HAP-1 (cell line): ENCODE measurements around the gene SINHCAF.
"Not testable (repeated sequence)": the region's sequence is repeated elsewhere in the genome, so short reads cannot be mapped to it uniquely, and the experiment has no call there.

Experiments
- DNase-seq, 2 experiments: peaks; one replicate each; pipeline ENCODE4 v3.0.0-alpha.2; 2016 to 2020; ENCODE audit warnings: low spot score in 2 of 2
- H3K27me3 ChIP-seq: fragments of 250-450 bp; sonication (Bioruptor Pico); 2 replicates; pipeline ENCODE4 v1.5.1; 2020; ENCODE audit warnings: low read depth, mild to moderate bottlenecking, moderate library complexity
- H3K36me3 ChIP-seq: fragments of 250-450 bp; sonication (Bioruptor Pico); replicated peaks from 2 replicates; pipeline ENCODE4 v1.5.1; 2020; ENCODE audit warnings: mild to moderate bottlenecking
- H3K4me1 ChIP-seq: fragments of 250-450 bp; sonication (Bioruptor Pico); 2 replicates; pipeline ENCODE4 v1.5.1; 2020; ENCODE audit warnings: mild to moderate bottlenecking
- H3K4me3 ChIP-seq: fragments of 250-450 bp; sonication (Bioruptor Pico); 2 replicates; pipeline ENCODE4 v1.5.1; 2020; ENCODE audit warnings: mild to moderate bottlenecking, moderate library complexity
- H3K9me3 ChIP-seq: fragments of 250-450 bp; sonication (Bioruptor Pico); 2 replicates; pipeline ENCODE4 v1.5.1; 2020; ENCODE audit warnings: mild to moderate bottlenecking, moderate library complexity
- in situ Hi-C: fragments of 300-500 bp; cut with MboI; formaldehyde crosslinking; loops from 3 replicates; pipeline ENCODE4 v1.14.3; 2020; ENCODE audit warnings: low sequenced_read_pairs, inconsistent platforms, mixed read lengths

SINHCAF gene

DNA sequence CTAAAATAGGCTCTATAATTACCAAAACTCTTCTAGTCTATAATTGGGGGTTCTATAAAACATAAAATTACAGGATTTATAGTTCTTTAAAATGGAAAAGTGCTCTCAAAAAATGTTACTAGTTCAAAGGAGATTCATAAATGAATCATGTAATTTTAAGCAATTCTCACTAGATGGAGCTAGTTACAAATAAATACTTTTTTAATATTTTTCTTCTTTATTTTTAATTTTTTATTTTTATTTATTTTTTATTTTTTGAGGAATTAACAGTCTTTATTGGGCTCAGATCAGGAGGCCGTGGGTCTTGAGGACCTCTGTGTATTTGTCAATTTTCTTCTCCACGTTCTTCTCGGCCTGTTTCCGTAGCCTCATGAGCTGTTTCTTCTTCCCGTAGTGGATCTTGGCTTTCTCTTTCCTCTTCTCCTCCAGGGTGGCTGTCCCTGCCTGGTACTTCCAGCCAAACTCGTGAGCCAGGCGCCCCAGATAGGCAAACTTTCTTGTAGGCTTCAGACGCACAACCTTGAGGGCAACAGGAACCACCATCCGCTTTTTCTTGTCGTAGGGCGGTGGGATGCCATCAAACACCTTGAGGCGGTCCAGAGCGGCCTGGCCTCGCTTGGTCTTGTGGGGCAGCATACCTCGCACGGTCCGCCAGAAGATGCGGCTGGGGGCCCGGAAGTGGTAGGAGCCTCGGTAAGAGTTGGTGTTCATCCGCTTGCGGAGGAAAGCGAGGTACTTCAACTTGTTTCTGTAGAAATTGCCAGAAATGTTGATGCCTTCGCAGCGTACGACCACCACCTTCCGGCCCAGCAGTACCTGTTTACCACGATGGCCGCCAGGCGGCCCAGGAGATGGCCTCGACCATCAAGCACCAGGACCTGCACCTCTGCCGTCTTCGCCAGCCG, 74.0 kb downstream of the SINHCAF start:
- H3K36me3 ChIP-seq, H3K4me1 ChIP-seq, H3K27me3 ChIP-seq, H3K4me3 ChIP-seq, H3K9me3 ChIP-seq, in situ Hi-C loops, DNase-seq: not testable (repeated sequence)

DNA sequence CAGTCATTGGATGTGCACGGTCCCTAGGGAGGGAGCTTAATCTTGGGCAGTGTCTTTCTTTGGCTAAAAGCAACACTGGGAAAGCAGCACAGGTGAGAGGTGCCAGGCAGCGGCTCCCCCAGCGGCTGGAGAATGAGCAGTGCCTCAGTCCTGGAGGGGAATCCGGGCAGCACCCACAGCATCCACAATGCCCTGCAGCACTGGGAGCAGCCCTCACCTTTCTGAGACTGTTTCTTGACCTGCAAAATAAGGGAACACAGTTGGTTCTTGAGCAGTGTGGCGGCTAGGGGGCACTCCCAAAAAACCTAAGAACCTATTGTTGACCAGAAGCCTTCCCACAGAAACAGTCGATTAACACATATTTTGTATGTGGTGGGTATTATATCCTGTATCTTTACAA, 75.8 kb downstream of the SINHCAF start:
- no peaks in the 10 kb centered on the region for H3K9me3 ChIP-seq
- 0 out of 2 replicates have a peak, but pooled peaks cover 3% of the 10 kb centered on the region for H3K27me3 ChIP-seq
- no peaks in the 10 kb centered on the region for H3K36me3 ChIP-seq
- DNase-seq, result no peak
- no peak overlapping the region for H3K4me3 ChIP-seq
- H3K4me1 ChIP-seq, result no peaks in the 10 kb centered on the region
- in situ Hi-C loops, result no loop called here

DNA sequence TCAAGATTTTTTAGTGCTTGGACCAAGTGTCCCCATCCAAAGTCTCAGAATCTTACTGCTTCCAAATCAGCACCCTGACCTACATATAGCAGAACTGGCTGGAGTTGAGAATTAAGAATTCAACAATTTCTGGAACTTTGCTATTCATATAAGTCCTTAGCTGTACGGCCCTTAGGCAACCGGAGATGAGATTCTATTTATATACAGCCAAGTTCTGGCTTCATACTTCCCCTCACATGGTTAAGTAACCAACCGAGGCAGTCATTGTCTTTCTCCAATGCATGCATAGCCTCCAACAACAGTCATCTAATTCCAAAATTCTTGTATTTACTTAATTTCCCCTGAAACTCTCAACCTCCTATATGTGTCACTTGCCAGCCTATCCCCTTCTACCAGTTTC, 76.6 kb downstream of the SINHCAF start:
- H3K4me3 ChIP-seq, result no peak overlapping the region
- DNase-seq, result no peak
- in situ Hi-C loops, result no loop called here
- H3K4me1 ChIP-seq, result no peaks in the 10 kb centered on the region
- no peaks in the 10 kb centered on the region for H3K36me3 ChIP-seq
- no peaks in the 10 kb centered on the region for H3K9me3 ChIP-seq
- 0 out of 2 replicates have a peak, but pooled peaks cover 3% of the 10 kb centered on the region for H3K27me3 ChIP-seq

DNA sequence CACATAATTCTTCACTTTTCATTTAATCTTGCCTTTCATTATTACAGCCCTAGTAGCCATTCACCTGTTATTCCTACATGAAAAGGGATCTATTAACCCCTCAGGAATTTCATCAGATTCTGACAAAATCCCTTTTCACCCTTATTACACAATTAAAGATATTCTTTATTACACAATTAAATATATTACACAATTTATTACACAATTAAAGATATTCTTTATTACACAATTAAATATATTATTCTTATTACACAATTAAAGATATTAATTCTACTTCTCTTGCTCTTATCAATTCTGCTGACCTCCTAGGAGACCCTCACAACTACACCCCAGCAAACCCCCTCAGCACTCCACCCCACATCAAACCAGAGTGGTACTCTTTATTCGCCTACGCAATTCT, 77.1 kb downstream of the SINHCAF start:
- in situ Hi-C loops, result no loop called here
- Histone ChIP-seq H3K36me3 (no peaks in the 10 kb centered on the region), H3K4me1 (no peaks in the 10 kb centered on the region), H3K27me3 (0 out of 2 replicates have a peak, but pooled peaks cover 3% of the 10 kb centered on the region), H3K9me3 (no peaks in the 10 kb centered on the region), H3K4me3 (no peak overlapping the region)
- no peak for DNase-seq

DNA sequence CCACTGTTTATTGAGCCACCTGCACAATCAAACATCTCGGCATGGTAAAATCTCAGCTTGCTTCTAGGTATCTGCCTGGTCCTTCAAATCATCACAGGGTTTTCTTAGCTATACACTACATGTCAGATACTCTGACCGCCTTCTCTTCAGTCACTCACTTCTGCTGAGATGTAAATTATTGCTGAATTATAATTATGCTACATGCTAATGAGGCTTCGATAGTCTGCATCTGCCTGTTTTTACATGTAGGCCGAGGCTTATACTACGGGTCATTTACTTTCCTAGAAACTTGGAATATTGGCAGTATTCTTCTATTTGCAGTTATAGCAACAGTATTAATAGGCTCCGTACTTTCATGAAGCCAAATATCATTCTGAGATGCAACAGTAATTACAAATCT, 77.6 kb downstream of the SINHCAF start:
- no peak for DNase-seq
- no peaks in the 10 kb centered on the region for H3K36me3 ChIP-seq
- in situ Hi-C loops, result no loop called here
- no peaks in the 10 kb centered on the region for H3K4me1 ChIP-seq
- no peaks in the 10 kb centered on the region for H3K9me3 ChIP-seq
- no peak overlapping the region for H3K4me3 ChIP-seq
- H3K27me3 ChIP-seq, result 0 out of 2 replicates have a peak, but pooled peaks cover 3% of the 10 kb centered on the region

DNA sequence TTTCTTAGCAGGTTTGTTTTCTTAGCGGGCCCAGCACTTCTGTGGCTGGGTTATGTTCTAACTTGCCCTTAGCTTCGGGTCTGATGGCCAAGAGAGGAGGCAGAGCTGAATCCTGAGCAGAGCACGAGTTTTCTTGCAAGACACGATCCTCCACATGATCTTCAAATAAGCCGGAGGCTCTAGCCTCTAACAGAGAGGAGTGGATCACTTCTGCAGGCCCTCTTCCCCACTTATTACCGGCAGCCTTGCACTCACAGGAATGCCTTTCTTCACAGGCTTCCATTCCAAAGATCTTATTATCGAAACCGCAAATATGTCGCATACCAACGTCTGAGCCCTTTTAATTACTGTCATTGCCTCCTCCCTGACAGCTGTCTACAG, 79.5 kb downstream of the SINHCAF start:
- Histone ChIP-seq H3K27me3 (0 out of 2 replicates have a peak, but pooled peaks cover 3% of the 10 kb centered on the region), H3K4me1 (no peaks in the 10 kb centered on the region), H3K36me3 (no peaks in the 10 kb centered on the region), H3K4me3 (no peak overlapping the region), H3K9me3 (no peaks in the 10 kb centered on the region)
- in situ Hi-C loops, result no loop called here
- peak in 1 of 2 experiments; percentile 23 for DNase-seq

DNA sequence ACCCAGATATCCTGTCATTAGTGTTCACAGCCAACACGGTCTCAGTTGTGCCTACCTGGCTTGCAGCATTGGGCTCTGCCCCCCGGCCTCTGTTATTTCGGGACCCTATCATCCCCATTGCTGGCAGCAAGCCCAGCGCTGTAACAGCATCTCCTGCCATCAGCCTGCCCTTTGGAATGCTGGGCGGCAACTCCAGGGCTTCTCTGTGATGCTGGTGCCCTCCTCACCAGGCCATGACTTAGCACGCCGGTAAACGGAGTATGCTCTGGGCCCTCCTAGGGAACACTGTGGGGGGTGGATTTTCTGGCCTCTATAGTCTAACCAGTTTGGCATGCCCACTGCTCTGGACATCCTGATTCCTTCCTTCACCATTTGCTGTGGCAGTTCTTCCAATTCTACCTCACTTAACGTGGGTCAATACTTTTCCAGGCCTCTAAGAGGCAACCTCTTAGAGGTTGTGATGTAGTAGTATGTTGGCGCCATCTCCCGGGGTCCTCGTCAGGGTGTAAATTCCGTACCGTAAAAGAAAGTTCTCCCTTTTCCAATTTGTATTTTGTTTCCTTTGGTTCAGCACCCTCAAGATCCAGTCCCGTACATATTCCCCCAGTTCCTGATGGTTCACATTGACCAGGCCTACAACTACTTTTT, 80.0 kb downstream of the SINHCAF start:
- H3K27me3 ChIP-seq, result no peaks in the 10 kb centered on the region
- H3K4me1 ChIP-seq, result no peaks in the 10 kb centered on the region
- no peaks in the 10 kb centered on the region for H3K9me3 ChIP-seq
- DNase-seq, result peak in 1 of 2 experiments; percentile 59
- in situ Hi-C loops, result no loop called here
- no peaks in the 10 kb centered on the region for H3K36me3 ChIP-seq
- no peak overlapping the region for H3K4me3 ChIP-seq

DNA sequence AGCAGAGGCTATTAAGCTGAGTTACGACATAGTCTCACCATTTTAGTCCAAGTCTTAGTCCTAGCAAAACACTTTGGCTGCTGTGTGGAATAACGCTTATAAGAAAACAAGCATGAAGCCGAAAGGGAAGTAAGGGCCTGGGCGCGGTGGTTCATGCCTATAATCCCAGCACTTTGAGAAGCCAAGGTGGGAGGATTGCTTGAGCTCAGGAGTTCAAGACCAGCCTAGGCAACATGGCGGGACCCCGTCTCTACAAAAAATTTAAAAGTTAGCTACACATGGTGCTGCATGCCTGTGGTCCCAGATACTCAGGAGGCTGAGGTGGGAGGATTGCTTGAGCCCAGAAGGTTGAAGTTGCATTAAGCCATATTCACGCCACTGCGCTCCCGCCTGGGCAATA, 83.5 kb downstream of the SINHCAF start:
- DNase-seq, H3K4me3 ChIP-seq, H3K27me3 ChIP-seq, H3K36me3 ChIP-seq, in situ Hi-C loops, H3K4me1 ChIP-seq, H3K9me3 ChIP-seq: not testable (repeated sequence)

DNA sequence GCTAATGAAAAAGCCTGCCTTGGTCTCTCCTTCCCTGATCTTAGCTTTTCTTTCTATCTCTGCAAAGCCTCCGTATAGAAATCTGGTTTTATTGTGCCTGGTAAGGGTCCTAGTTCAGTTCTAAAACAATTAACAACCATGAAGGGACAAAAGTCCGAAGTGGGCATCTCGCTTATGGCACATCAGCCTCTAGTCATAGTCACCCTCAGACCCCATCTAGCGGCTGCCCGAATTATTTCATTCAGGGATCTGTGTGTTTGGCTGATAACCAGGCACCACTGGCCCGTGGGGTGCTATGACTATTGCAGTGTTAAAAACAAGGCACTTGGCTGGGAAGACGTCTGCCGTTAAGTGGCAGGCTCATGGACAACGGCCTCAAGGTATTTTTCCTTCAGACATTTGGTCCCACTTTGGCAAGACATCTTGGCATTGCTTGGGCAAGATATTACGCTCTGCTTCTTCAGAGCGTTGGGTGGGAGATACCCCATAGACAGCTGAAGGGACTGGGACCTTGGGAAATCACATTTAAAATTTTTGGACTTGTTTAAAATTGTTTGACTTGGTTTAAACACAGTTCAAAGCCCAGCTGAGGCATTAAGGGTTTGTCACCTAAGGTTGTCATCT, 87.1 kb downstream of the SINHCAF start:
- Histone ChIP-seq H3K9me3 (no peaks in the 10 kb centered on the region), H3K4me1 (peaks cover 6% of the 10 kb centered on the region; the same call in 1 of the 2 replicates), H3K27me3 (peaks cover 3% of the 10 kb centered on the region; the same call in 1 of the 2 replicates), H3K36me3 (no peaks in the 10 kb centered on the region), H3K4me3 (no peak overlapping the region)
- DNase-seq, result peak; percentile 70 to 88
- in situ Hi-C loops, result loop anchor here (10.0 kb wide), 1 partner anchor 374 kb away; no protein-coding TSS in a partner anchor

DNA sequence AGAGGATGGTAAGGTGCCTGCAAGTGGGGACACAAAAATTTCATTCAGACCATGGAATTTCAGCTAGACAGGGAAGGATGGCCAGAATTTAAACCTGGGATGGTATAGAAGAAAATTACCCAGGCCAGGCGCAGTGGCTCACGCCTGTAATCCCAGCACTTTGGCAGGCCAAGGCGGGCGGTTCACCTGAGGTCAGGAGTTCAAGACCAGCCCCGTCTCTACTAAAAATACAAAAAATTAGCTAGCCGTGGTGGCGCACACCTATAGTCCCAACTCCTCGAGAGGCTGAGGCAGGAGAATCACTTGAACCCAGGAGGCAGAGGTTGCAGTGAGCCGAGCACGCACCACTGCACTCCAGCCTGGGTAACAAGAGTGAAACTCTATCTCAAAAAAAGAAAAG, 87.6 kb downstream of the SINHCAF start:
- in situ Hi-C loops, result loop anchor here (10.0 kb wide), 1 partner anchor 374 kb away; no protein-coding TSS in a partner anchor
- not testable (repeated sequence) for H3K4me3 ChIP-seq, H3K27me3 ChIP-seq, H3K36me3 ChIP-seq, DNase-seq, H3K9me3 ChIP-seq, H3K4me1 ChIP-seq

DNA sequence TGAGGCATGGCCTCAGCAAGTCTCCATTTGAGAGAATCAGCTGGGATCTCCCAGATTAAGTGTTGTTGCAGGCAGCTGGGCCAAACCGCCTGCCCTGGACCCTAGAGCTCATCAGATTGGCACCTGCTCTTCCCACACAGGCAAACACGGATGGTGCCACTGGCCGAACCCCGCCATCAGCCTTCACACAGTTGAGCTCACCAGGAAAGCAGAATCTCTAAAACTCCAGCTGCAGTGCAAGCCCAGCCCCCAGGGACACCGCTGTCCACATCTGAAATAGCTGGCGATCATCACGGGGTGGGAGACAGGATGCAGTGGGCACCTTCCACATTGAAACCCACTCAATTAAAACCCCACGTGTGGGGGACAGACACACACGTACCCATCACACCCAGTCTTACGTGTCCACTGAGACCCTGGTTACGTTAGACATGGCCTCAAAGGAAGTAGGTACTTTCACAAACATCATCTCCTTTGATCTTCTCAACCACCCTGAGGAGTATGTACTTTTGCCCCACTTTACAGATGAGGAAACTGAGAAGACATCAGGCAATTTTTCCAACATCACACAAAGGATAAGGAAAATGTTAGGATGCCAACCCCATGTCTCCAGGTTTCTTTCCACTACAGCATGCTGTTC, 88.8 kb downstream of the SINHCAF start:
- Histone ChIP-seq H3K4me3 (no peak overlapping the region), H3K9me3 (no peaks in the 10 kb centered on the region), H3K4me1 (peaks cover 6% of the 10 kb centered on the region; the same call in 1 of the 2 replicates), H3K27me3 (peaks cover 3% of the 10 kb centered on the region; the same call in 1 of the 2 replicates), H3K36me3 (no peaks in the 10 kb centered on the region)
- no peak for DNase-seq
- in situ Hi-C loops, result loop anchor here (10.0 kb wide), 1 partner anchor 372 kb away; no protein-coding TSS in a partner anchor

DNA sequence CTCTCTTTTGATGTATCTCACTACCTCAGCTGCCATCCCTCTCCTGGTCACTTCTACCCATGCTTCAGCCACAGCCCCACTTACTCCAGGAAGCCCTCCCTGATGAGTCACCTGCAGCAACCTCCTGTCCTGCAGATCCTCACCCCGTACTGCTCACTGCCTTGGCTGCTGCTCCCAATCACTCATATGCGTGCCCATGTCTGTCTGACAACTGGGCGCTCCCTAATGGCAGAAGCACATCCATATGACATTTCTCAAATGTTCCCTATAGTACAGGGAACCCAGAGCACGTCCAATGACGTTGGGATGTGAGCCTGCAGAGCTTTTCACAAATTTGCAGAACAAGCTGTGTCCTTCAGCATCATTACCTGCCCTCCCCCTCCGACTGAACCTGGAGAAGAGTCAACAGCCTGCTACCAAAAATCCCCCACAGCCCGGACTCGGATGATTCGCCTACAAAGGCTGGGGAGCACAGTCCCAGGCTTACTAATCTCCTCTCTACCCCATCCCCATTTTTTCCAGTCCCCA, 90.0 kb downstream of the SINHCAF start:
- Histone ChIP-seq H3K27me3 (peaks cover 3% of the 10 kb centered on the region; the same call in 1 of the 2 replicates), H3K9me3 (no peaks in the 10 kb centered on the region), H3K4me3 (no peak overlapping the region), H3K4me1 (peaks cover 6% of the 10 kb centered on the region; the same call in 1 of the 2 replicates), H3K36me3 (no peaks in the 10 kb centered on the region)
- in situ Hi-C loops, result loop anchor here (10.0 kb wide), 1 partner anchor 371 kb away; no protein-coding TSS in a partner anchor
- DNase-seq, result no peak
